Stimulated activated CD4-positive, alpha-beta T cell treated with anti-CD3 and anti-CD28 coated beads, Interleukin-12 subunit alpha, Interleukin-12 subunit beta, amount 100 ng/mL, for 24 hours (primary cell): ENCODE measurements around the gene DAZ4.
"Not testable (repeated sequence)": the region's sequence is repeated elsewhere in the genome, so short reads cannot be mapped to it uniquely, and the experiment has no call there.

Experiments
- DNase-seq, 2 experiments: peaks; one replicate each; pipeline ENCODE4 v3.0.0-alpha.2; 2020; ENCODE audit warnings: low read depth in 2 of 2

The DAZ4 gene

GRCh38 chrY:24833619-24834018 lies at the start of gene DAZ4:
DAZ4 (plus strand) TSS chrY:24833919; CDS start chrY:24834127, 208 bp downstream.
- DNase-seq: not testable (repeated sequence)

GRCh38 chrY:24813293-24813692 lies 20.4 kb upstream of the DAZ4 start, which contains the start of gene DAZ3:
DAZ3 (minus strand) TSS chrY:24813393; CDS start chrY:24813185, 208 bp downstream.
- not testable (repeated sequence) for DNase-seq

GRCh38 chrY:24821836-24822235 lies 11.9 kb upstream of the DAZ4 start:
- DNase-seq: not testable (repeated sequence)

- not testable (repeated sequence) for DNase-seq
These were observed 9.4 kb upstream of the DAZ4 start for GRCh38 chrY:24824184-24824879.

GRCh38 chrY:24825069-24825468 lies 8.7 kb upstream of the DAZ4 start:
- not testable (repeated sequence) for DNase-seq
